ENCODE data around the gene HOXC11.

HOXC11 gene

DNA sequence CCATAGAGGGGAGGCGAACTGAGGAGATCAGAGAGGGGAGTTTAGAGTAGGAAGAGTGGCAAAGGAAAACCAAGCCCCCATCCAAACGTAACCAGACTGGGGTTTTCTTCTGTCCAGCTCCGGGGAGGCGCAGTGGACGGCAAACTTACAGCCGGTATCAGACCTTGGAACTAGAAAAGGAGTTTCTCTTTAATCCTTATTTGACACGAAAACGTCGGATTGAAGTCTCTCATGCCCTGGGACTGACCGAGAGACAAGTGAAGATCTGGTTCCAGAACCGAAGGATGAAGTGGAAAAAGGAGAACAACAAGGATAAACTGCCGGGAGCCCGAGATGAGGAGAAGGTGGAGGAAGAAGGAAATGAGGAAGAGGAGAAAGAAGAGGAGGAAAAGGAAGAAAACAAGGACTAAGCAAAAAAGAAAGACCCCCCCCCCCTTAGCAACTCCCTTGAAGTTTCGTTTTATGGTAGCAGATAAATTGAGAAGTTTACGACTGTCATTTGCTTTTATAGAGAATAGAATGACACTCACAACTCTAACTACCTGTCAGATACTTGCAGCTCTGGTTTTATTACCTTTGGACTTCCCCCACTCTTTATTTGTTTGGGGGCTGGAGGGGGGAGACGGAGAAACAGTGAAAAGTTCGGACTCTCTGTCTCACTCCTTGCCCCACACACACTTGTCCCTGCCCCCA lies 38.2 kb downstream of the HOXC11 start:
- no peak for DNase-seq (ENCODE audit: low spot score)

GRCh38 chr12:54011665-54012532 lies 39.0 kb downstream of the HOXC11 start:
- DNase-seq (ENCODE audit: low spot score): no peak

DNA sequence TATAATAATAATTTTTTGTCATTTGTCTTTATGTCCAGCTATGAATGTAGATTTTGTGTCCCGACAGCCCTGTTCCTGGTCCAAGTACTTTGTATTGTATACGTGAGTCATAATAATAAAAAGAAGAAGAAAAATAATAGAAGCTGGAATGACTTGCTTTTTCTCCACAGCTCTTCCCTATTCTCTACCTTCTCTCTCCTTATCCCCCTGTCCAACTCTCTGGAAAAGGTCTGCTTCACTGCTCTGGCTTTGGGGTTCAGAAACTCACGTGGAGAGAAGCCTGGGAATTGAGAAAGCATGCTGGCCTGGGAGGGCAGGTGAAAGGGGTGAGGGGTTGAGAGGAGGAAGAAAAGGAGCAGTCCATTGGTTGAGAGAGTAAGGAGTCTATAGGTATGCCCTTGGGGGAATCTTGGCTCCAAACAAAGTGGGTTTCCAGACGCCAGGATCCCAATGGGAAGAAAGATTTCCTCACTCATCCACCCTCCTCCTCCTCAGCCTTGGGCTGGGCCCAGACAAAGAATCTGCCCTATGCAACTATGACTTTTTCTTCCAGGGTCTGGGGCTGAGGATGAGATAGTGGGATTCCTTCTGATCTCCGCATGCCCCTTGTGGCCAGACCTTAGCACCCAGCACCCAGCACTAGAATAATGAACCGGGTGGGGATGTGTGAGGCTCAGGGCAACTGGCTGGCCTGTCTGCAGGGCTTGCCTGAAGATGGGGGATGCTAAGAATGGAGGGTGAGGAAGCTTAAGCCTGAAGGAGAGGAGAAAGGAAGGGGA lies 39.9 kb downstream of the HOXC11 start:
- DNase-seq (ENCODE audit: low spot score): no peak

- DNase-seq (ENCODE audit: low spot score): no peak
Observed at GRCh38 chr12:54014377-54015017, 41.6 kb downstream of the HOXC11 start.

- no peak for DNase-seq (ENCODE audit: low spot score)
Observed at GRCh38 chr12:54015018-54015931, 42.3 kb downstream of the HOXC11 start.

DNA sequence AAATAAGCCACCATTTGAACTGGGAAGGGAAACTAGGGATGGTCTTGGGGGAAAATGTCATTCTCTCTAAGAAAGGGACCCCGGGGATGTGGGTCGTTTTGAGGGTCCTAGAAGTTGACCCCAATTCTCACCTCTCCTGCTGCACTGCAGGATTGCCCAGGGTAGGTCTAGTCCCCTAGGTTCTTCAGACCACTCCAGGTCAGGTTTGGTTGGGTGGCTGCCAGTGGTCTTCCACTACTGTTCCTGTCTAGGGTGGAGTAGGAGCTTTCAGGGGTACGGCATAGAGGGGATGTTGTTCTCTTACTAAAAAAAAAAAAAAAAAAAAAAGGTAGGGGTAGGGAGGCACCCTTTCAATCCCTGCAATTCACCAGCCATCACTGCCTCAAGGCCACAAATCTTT lies 43.1 kb downstream of the HOXC11 start:
- no peak for DNase-seq (ENCODE audit: low spot score)

DNA sequence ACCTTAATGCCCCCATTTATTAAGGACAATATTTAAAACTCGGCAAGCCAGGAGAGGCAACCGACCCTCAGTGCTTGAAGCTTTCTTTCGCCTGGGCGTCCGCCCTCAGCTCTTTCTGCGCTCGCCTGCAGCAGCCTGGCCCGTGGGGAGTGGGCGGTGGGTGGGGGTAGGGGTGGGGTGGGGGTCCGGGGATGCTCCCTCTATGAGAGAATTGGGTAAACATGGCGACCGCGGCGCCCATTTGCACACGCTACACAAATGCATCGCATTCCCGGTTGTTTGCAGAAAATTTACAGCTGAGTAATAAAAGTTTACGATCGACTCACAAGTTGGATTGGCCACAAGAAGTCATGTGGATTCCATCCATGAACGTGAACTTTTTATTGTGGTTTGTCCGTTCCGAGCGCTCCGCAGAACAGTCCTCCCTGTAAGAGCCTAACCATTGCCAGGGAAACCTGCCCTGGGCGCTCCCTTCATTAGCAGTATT lies 43.6 kb downstream of the HOXC11 start:
- no peak for DNase-seq (ENCODE audit: low spot score)

DNA sequence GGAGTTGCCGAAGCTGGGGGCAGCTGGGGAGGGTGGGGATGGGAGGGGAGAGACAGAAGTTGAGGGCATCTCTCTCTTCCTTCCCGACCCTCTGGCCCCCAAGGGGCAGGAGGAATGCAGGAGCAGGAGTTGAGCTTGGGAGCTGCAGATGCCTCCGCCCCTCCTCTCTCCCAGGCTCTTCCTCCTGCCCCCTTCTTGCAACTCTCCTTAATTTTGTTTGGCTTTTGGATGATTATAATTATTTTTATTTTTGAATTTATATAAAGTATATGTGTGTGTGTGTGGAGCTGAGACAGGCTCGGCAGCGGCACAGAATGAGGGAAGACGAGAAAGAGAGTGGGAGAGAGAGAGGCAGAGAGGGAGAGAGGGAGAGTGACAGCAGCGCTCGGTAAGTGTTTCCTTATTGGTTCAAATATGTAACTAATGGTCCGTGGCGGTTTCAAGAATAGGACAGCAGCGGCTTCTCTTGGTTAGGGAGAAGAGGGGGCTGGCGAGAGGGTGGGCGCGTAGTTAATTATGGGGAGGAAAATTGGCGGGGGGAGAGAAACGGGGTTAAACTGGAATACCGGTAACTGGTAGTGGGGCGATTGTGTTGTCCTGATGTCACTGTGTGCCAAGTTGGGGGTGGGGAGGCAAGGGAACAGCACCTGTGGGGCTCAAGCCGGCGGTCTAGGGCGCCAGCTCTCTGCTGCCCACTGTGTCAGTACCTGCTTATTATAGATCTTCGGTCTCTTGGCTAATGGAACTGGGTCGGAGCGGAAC lies 44.3 kb downstream of the HOXC11 start:
- DNase-seq (ENCODE audit: low spot score): no peak

- DNase-seq (ENCODE audit: low spot score): peak; percentile 38
Observed at GRCh38 chr12:54017878-54018467, 45.0 kb downstream of the HOXC11 start.

DNA sequence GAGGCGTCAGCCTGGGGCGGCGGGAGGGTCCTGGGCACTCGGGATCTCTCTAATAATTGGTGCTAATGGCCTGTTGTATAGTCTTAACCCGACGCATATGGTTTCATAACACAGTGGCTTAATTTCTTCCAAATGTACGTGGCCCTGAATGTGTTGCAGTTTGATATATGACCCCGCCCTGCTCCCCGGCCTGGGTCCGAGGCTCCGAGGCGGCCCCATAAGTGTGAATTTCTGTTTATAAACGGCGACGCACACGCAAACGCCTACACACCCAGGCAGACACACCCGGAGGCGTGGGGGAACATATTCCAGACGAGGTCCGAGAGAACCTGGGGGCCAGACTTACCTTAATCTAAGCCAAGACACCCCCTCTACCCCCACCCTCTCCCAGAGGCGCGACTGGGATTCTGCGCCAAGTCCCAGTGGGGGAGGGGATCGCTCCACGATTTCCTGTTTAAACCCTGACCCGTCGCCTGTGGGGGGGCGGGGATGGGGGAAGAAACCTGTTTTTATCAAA lies 45.6 kb downstream of the HOXC11 start:
- DNase-seq (ENCODE audit: low spot score): no peak

- no peak for DNase-seq (ENCODE audit: low spot score)
Observed at GRCh38 chr12:54019091-54019811, 46.3 kb downstream of the HOXC11 start.

- DNase-seq (ENCODE audit: low spot score): no peak
Observed at GRCh38 chr12:54019924-54020590, 47.1 kb downstream of the HOXC11 start.

- DNase-seq (ENCODE audit: low spot score): no peak
Observed at GRCh38 chr12:54020591-54021405, 47.9 kb downstream of the HOXC11 start.

- no peak for DNase-seq (ENCODE audit: low spot score)
Observed at GRCh38 chr12:54021432-54022013, 48.6 kb downstream of the HOXC11 start.

- no peak for DNase-seq (ENCODE audit: low spot score)
Observed at GRCh38 chr12:54022960-54023884, 50.3 kb downstream of the HOXC11 start.

GRCh38 chr12:54024127-54024526 lies 51.2 kb downstream of the HOXC11 start:
- DNase-seq (ENCODE audit: low spot score): no peak
